HG03064 (cell line): ENCODE results near the gene COQ8A.
"Not testable (repeated sequence)": the region's sequence is repeated elsewhere in the genome, so short reads cannot be mapped to it uniquely, and the experiment has no call there.

Experiments
- ATAC-seq: cut with Tn5 transposase; IDR thresholded peaks from one replicate; pipeline ENCODE4 v1.9.1; 2021; ENCODE audit warnings: low read depth; ENCODE audit not compliant: unreplicated experiment

COQ8A gene

GRCh38 chr1:226950871-226951270 is 10.8 kb downstream of the COQ8A start:
- no peak for ATAC-seq

DNA sequence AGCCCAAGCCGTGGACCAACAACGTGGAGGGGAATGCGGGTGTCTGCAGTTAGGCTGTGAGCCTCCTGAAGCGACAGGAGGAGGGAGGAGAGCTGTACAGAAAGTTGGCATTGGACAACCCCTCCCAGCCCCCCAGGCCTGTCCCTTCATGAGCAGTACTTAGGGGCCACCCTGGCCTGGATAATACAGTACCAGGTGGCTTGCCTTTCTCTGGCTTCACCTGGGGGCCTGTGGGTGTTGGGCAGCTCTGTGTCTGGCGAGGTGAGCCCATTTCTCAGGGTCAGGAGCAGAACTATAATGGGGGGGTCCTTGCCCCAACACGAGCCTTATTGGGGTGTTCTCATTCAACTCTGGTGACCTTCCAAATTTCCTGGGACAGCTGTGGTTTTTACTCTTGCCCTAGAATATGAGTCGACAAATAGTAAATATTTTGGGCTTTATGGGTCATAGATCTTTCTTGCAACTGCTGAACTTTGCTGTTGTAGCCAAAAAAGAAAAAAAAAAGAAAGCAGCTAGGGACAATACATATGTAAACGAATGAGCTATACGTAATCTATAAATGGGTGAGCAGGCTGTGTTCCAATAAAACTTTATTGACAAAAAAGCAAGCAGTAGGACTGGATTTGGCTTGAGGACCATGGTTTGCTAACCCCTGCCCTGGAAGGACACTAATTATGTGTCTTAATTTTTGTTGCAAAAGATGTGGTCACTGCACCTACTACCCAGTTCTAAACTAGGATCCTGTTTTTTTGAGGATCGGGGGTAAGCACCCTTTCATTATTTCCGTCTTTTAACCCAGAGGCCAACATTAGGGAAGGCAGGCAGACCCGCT is 11.4 kb downstream of the COQ8A start:
- ATAC-seq, result no peak

DNA sequence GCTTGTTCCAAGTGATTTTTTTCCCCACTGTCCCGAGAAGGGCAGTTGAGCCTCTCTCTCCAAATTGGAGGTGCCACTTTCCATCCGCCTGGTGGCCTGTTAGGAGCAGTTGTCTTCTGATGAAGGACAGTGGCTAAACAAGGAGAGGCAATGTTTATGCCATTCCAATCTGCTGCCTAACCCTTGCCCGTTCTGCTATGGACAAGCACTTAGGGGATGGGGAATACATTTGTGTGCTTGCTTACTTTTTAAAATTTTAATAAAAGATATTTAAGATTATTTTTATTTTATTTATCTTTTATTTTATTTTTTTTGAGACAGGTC is 12.0 kb downstream of the COQ8A start:
- ATAC-seq, result no peak

- ATAC-seq, result no peak
Measured at GRCh38 chr1:226953175-226953800, 13.2 kb downstream of the COQ8A start.

- no peak for ATAC-seq
Measured at GRCh38 chr1:226954337-226954736, 14.2 kb downstream of the COQ8A start.

- ATAC-seq, result no peak
Measured at GRCh38 chr1:226954777-226955176, 14.7 kb downstream of the COQ8A start.

DNA sequence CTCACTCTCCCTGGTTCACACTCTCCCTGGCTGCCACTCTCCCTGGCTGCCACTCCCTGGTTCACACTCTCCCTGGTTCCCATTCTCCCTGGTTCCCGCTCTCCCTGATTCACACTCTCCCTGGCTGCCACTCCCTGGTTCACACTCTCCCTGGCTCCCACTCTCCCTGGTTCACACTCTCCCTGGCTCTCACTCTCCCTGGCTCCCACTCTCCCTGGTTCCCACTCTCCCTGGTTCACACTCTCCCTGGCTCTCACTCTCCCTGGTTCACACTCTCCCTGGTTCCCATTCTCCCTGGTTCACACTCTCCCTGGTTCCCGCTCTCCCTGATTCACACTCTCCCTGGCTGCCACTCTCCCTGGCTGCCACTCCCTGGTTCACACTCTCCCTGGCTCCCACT is 15.8 kb downstream of the COQ8A start:
- ATAC-seq, result not testable (repeated sequence)

- ATAC-seq, result no peak
Measured at GRCh38 chr1:226956942-226957713, 17.0 kb downstream of the COQ8A start.

DNA sequence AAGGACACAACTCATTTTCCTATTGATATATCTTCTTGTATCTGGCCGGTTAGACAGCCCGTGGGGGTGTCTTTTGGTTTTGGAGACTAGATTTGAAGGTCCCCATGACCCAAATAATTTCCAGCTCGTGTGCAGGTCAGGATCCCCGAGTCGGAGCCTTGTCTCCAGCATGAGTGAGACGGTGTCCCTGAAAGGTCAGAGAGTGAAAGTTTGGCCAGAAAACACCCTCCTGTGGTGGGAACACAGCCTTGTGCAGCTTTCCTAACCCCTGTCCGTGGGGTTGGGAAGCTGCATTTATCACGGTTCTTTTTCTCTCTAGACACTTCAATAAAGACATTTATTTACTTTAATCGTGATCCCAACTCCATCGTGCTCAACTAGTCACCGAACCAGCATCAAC is 17.6 kb downstream of the COQ8A start:
- no peak for ATAC-seq

GRCh38 chr1:226958300-226958699 is 18.2 kb downstream of the COQ8A start:
- no peak for ATAC-seq

DNA sequence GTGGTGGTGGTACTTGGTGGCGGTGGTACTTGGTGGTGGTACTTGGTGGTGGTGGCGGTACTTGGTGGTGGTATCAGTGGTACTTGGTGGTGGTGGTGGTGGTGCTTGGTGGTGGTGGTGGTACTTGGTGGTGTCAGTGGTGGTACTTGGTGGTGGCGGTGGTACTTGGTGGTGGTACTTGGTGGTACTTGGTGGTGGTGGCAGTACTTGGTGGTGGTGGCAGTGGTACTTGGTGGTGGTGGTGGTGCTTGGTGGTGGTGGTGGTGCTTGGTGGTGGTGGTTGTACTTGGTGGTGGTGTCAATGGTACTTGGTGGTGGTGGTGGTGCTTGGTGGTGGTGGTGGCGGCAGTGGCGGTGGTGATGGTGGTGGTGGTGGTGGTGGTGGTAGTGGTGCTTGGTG is 20.2 kb downstream of the COQ8A start:
- no peak for ATAC-seq

GRCh38 chr1:226960944-226961765 is 21.1 kb downstream of the COQ8A start:
- no peak for ATAC-seq

- ATAC-seq, result no peak
Measured at GRCh38 chr1:226962421-226963391, 22.6 kb downstream of the COQ8A start.

GRCh38 chr1:226964068-226964425 is 24.0 kb downstream of the COQ8A start:
- no peak for ATAC-seq

- ATAC-seq, result no peak
Measured at GRCh38 chr1:226964611-226965486, 24.8 kb downstream of the COQ8A start.

DNA sequence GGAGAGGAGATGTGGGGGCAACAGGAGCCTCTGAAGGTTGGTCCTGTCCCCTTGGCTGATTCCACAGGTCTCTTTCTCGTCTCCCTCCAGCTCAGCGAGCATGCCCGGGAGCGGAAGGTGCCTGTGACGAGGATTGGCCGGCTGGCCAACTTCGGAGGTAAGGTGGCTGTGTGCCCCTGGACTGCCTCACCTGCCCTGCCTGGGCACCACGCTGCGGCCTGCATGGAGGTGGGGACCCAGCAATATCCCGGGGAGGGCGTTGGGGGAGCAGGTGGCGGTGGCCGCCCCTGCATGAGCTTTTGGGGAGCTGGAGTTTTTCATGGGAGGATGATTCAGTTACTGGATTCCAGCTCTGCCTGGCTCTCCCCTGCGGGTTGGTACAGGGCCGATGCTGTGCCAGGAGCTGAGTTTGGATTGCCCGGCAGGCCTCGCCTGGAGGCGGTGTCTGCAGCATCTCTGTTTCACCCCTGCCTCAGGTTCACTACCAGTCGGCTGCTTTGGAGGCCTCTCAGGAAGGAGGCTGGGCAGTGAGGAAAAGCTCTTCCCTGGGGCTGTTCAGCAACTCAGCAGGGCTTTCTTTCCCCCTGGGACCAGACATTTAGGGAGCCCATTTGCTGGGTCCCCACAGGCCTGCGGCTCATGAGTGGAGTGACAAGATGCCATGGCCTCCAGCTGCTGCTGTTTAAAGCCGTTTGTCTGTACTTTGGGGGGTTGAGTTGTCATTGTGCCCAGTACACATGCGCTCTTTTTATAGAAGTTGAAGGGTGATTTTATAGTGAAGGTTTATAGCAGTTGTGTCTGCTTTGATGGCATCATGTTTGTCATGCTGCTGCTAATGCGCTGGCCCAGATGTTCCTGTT is 25.7 kb downstream of the COQ8A start:
- ATAC-seq, result no peak

DNA sequence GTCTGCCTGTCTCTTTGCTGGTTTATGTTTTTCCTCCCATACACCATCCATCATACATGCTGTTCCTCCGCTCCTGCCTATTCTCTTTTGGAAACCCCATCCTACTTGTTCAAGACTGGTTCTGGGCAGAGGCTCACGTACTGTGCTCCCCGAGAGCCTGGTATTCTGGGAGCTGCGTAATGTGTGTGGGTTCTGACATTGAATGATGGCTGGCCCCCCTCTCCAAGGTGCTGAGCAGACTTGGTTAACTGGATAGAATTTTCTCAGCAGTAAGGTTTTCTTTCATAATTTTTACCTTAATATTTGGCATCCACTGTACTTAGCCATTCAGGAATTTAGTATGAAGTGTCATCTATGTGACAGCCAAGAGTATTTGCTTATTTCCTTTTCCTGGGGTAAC is 26.6 kb downstream of the COQ8A start:
- no peak for ATAC-seq

GRCh38 chr1:226967665-226968064 is 27.6 kb downstream of the COQ8A start:
- ATAC-seq, result no peak
